ENCODE results near the gene FAM47E.
A peak's percentile ranks its signal among the peaks of the same experiment; 100 is the strongest.
"Not testable (repeated sequence)": the region's sequence is repeated elsewhere in the genome, so short reads cannot be mapped to it uniquely, and the experiment has no call there.

FAM47E gene

GRCh38 chr4:76270244-76271175 is 19.0 kb downstream of the FAM47E start:
- DNase-seq = no peak

GRCh38 chr4:76271248-76271647 is 19.7 kb downstream of the FAM47E start:
- no peak for DNase-seq

GRCh38 chr4:76272073-76272472 is 20.6 kb downstream of the FAM47E start:
- DNase-seq = no peak

- DNase-seq = no peak
Observed at GRCh38 chr4:76272582-76272981, 21.1 kb downstream of the FAM47E start.

- no peak for DNase-seq
Observed at GRCh38 chr4:76272999-76273398, 21.5 kb downstream of the FAM47E start.

GRCh38 chr4:76275486-76276124 is 24.1 kb downstream of the FAM47E start:
- peak; percentile 53 for DNase-seq

GRCh38 chr4:76276813-76277212 is 25.3 kb downstream of the FAM47E start:
- DNase-seq = peak; percentile 22

GRCh38 chr4:76277667-76278066 is 26.1 kb downstream of the FAM47E start:
- no peak for DNase-seq

- DNase-seq = peak; percentile 31
Observed at GRCh38 chr4:76278583-76278982, 27.1 kb downstream of the FAM47E start.

GRCh38 chr4:76279462-76279861 is 27.9 kb downstream of the FAM47E start:
- peak; percentile 41 for DNase-seq

GRCh38 chr4:76280488-76281441 is 29.2 kb downstream of the FAM47E start:
- DNase-seq = no peak

- not testable (repeated sequence) for DNase-seq
Observed at GRCh38 chr4:76281594-76281993, 30.1 kb downstream of the FAM47E start.

- no peak for DNase-seq
Observed at GRCh38 chr4:76282941-76283689, 31.6 kb downstream of the FAM47E start.

- DNase-seq = no peak
Observed at GRCh38 chr4:76283900-76284299, 32.4 kb downstream of the FAM47E start.

- not testable (repeated sequence) for DNase-seq
Observed at GRCh38 chr4:76287811-76288210, 36.3 kb downstream of the FAM47E start.

- no peak for DNase-seq
Observed at GRCh38 chr4:76292730-76293129, 41.2 kb downstream of the FAM47E start.

- peak; percentile 33 for DNase-seq
Observed at GRCh38 chr4:76293772-76294171, 42.3 kb downstream of the FAM47E start.

- no peak for DNase-seq
Observed at GRCh38 chr4:76296286-76296820, 44.8 kb downstream of the FAM47E start.

GRCh38 chr4:76298227-76298626 is 46.7 kb downstream of the FAM47E start:
- DNase-seq = no peak

- DNase-seq = no peak
Observed at GRCh38 chr4:76300012-76300411, 48.5 kb downstream of the FAM47E start.

- DNase-seq = peak; percentile 91
Observed at GRCh38 chr4:76301068-76301774, 49.7 kb downstream of the FAM47E start.

Data from hematopoietic multipotent progenitor cell treated with erythropoietin and hydrocortisone succinate and interleukin-3 and kit ligand, for 4 days (in vitro differentiated cells).